ENCODE data around the gene TDRD1. TPM values are rescaled to one million over a fixed set of nuclear protein-coding genes. Genes with fewer than 3 reads are reported as not detected.

TDRD1 gene
- total RNA-seq, 1 donor from 2014 or later, result 0.20 TPM

DNA sequence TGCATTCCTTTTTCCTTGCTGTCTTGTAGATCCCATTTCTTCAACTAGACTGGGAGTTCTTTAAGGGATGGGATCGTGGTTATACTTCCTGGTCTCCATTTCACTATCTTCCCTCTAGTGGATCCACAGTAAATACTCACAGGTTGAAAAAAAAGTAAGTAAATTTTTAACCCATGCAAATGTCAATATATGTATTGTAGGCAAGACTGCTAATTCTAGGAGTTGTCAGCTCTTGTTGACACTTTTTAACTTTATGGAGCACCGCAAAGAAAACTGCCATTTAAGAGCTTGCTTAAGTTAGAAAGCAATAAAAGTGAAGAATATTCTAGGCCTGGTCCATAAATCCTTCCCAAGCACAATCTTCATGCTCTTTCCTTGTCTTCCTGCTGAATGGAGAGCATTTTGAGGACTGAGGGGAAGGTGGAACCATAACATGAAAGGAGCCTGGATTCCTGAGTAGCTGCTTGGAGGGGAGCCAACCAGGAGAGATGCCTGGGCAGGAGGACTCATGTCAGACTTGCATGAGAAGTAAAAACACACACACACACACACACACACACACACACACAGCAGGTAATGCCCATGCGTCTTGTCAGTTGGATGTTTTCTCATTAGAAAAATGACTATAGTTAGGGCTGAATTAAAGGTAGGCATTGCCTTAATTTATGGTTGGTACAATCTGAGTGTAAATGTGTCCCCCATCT lies 92.1 kb downstream of the TDRD1 start:
- peak; percentile 8 for DNase-seq

DNA sequence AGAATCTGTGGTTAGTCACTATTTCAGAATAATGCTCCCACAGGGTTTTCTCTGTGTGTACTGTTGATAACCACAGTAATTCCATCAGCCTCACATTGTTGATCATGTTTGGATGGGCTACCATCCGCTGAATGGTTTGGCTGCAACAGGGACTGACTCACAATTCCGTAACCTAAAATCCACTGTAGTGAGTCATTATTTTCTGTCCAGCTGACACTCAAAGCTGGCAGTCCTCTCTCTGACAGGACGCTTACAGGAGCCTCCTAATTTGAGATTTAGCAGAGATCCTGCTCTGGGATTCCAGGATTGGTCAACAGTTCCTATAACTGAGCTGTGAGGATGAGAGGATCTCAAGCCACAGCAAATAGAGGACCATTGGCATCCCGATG lies 92.6 kb downstream of the TDRD1 start:
- no peak for DNase-seq

DNA sequence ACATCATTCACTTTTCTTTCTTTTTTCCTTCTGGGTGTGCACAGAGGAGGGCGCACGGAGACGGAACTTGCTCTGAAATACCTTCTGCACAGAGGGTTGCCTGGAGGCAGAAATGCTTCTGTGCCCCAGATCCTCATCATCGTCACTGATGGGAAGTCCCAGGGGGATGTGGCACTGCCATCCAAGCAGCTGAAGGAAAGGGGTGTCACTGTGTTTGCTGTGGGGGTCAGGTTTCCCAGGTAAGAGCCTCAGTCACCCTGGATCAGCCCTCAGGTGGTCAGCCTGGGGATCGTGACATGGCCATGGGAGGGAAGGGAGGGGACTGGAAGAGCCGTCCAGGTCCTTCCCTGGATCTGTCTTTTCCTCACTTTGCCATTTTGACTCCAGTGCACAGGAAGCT lies 93.5 kb downstream of the TDRD1 start:
- no peak for DNase-seq

DNA sequence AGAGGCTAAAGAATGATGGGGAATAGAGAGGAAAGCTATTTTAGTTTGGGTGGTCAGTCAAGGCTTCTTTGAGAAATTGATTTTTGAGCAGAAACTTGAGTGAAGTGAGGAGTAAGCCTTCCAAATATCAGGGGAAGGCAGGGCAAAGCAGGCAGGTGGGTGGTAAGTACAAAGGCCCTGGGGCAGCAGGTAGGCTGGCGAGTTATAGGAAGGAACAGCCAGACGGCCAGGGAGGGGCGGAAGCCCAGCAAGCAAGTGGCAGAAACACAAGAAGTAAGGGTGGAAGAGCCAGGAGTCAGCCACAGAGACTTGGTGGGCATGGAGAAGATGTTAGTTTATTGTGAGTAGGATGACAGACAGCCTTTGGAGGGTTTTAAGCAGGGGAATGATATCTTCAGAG lies 94.8 kb downstream of the TDRD1 start:
- DNase-seq, result no peak

DNA sequence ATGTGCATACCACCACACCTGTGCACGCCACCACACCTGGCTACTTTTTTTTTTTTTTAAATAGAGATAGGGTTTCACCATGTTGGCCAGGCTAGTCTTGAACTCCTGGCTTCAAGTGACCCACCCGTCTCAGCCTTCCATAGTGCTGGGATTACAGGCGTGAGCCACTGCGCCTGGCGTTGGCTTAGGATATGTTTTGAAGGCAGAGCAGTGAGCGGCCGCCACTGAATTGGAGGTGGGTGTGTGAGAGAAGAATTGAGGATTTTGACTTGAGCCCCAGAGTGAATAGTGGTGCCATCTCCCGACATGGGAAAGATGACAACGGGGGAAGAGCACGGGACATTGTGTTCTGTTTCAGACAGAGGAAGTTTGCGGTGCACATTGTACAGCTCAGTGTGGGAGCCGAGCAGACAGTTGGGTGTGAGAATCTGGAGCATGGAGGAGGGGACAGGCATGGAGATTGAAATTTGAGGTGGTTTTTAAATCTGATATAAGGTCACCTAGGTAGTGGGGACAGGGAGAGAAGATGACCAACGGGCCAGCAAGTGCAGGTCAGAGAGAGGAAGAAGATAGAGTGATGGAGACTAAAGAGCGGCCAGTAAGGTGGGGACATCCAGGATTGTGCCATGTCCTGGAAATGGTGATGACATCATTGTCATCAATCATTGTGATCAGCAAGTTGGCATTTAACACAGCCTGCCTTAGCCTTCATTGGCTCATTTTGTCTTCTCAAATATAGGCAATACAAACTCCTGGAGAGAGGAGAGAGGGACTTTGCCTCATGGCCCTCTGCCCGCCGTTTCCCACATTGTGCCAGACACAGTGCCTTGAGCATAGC lies 95.7 kb downstream of the TDRD1 start:
- DNase-seq, result no peak

DNA sequence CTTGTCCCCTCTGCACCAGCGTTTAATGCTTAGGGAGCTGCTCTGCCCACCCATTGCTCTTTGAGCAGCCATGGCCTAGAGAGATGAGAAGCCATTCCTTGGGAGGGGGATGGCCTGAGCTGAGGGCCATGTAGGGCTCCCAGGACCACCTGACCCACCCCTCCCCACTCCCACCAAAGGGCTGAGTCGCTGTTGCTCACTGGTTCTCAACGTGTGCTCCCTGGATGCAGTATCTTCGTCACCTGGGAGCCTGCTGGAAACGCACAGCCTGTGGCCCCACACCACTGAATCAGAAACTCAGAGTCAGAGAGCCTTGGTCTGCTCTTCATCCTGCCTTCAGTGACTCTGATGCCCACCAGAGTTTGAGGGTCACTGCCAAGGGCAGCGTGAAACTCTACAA lies 96.9 kb downstream of the TDRD1 start:
- DNase-seq, result no peak

DNA sequence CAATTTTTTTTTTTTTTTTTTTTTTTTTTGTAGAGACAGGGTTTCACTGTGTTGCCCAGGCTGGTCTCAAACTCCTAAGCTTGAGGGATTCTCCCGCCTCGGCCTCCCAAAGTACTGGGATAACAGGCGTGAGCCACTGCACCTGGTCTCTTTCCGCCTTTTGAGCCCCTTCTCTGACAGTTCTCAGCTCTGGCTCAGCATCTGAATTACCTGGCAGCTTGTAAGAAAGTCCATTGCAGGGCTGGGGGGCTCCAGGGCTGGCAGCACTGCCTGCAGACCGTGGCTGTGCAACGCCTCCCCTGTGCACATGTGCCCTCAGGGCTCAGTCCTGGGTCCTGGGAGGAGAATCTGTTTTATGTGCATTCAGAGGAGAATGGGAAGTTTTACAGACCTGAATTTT lies 97.5 kb downstream of the TDRD1 start:
- DNase-seq, result no peak

DNA sequence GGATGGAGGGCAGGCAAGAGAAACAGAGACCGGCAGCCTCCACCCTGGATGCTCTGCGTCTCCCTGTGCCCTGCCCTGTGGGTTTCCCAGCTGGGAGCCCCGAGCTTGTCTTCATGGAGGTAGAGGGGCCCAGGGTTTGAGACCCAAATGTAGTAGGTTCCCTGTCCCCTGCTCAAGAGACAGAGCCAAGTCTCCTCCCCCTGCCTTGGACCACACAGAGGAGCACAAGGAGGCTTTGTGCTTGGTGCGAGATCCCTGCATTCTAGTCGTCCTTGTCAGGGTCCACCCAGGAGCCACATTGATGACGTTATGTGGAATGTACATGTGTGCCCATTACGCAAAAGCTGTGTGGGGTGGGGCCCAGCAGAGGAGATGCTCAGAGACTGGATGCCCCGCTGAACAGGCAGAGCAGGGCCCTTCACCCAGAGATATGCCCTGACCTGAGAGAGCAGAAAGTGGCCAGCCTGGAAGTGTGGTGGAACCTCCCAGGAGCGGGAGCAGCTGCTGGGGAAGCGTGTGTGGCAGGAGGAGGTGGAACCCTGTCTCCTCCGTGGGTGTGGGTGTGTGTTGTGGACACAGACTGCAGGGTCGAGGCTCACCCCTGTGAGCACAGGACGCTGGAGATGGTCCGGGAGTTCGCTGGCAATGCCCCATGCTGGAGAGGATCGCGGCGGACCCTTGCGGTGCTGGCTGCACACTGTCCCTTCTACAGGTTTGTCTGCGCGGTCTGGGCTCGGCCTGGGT lies 99.2 kb downstream of the TDRD1 start:
- DNase-seq, result no peak

DNA sequence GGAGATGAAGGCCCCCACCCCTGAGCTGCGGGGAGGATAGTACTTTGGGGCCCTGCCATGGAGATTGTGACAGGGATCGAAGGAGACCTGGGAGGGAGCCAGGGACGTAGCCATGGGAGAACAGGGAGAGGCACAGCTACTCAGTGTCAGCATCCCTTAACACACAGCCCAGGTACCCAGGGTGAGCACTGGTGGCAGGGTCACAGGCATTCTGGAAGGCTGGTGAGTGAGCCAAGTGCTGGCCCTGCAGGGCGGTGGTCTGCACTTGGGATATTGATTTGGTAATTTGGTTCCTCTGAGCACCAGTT lies 99.7 kb downstream of the TDRD1 start:
- DNase-seq, result no peak

DNA sequence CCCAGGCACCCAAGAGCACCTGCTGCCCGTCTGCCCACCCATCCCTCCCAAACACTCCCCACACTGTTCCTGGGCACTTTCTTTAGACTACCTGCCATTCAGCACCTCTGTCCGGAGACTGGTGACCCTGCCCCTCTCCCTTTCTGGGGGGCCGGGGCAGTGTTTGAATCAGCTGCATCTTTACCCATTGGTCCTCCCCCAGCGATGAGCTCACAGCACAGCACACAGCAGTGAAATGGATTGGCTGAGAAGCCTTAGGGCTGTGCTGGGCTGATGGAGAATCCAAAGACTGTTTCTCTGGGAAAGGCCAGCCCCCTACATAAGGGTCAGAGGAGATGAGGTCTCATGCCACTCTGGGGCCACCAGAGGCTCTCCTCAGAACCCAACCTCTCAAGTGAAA lies 100.1 kb downstream of the TDRD1 start:
- no peak for DNase-seq

DNA sequence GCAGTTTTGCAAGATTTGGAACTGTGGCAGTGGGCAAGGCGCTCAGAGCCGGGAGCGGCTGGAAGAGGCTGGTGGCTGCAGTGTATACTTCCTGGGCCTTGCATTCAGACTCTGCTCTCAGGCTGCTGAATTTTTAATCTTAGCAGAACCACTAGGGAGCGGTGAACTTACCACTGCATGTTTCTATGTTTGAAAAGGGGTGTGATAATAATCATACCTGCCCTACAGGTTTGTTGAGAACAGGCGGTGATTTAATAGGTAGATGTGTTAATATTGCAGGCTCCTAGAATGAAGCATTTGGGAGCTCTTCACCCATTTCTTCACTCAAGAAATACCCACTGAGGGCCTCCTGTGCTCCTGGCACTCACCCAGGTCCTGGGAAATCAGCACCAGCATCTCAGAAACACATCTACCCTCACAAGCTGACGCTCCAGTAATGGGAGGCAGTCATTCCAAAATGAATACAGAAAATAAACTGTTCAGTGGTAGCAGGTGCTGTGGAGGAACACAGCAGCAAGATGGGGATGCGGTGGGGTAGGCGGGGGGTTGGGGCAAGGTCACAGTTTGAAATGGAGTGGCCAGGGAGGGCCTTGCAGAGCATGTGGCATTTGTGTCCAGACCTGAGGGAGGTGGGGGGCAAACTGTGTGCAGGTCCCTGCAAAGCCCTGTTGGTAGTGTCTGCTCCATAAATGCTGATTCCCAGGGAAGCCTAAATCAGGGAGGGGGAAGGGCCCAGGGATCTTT lies 100.9 kb downstream of the TDRD1 start:
- peak; percentile 19 for DNase-seq

DNA sequence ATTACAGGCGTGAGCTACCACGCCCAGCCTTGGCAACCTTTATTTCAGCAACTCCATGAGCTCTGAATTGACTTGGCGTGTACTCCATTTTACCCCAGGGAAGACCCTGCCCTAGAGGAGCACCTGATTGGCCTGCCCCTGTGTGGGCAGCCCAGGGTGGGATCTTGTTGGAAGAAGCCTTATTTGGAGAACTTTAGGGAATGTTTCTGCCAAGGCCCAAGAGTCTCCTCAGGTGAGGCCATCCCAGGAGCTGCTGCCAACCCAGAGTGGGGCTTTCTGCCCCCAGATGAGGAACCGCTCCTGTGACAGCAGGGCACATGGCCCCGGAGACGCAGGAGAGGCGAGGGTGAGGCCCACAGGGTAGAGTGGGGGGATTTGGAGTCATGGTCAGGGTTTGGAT lies 101.9 kb downstream of the TDRD1 start:
- DNase-seq, result no peak

DNA sequence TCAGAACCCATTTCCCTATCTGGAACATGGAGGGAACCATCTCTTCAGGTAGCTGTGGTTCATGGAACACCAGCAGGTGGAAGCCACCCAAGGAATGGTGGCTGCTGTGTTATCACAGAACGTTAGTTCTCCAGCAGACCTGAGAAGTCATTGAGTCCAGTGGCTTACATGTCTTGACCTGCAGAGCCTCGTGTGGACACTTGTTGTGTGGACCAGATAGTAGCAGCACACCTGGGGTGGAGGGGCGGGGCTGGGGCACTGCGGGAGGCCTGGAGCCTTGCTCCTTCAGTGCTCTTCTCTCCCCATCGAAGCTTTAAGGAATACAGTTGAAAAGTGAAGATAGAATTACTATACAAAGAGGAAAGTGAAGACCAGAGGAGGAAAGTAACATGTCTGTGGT lies 102.3 kb downstream of the TDRD1 start:
- DNase-seq, result no peak

Small RNA genes within 50 kb of the gene (small RNA-seq; reads per million reads assigned to genes)
- gene RF02277 (ENCODE audit: low replicate concordance), result not detected

Other genes with a start within 250 kb of the TDRD1 start
- 0.79 TPM for gene ADRB1, start 135.5 kb upstream of the TDRD1 start, total RNA-seq
- 56.4 TPM for gene CCDC186, start 5.2 kb upstream of the TDRD1 start, total RNA-seq
- 19.5 TPM for gene VWA2, start 59.9 kb downstream of the TDRD1 start, total RNA-seq
- 24.9 TPM for gene AFAP1L2, start 225.1 kb downstream of the TDRD1 start, total RNA-seq

Measured in skin of body (tissue), 3 donors.